Hair follicular keratinocyte (primary cell): ENCODE results near the gene EIF4B. TPM values are rescaled to one million over a fixed set of nuclear protein-coding genes. Genes with fewer than 3 reads are reported as not detected.

Source experiments
- total RNA-seq: library from RNA; depleted of rRNA; stranded (reverse); fragments of >200 nt; gene quantifications from 2 replicates; pipeline ENCODE4 v1.2.3, GENCODE V29; 2015

The EIF4B gene, protein sequence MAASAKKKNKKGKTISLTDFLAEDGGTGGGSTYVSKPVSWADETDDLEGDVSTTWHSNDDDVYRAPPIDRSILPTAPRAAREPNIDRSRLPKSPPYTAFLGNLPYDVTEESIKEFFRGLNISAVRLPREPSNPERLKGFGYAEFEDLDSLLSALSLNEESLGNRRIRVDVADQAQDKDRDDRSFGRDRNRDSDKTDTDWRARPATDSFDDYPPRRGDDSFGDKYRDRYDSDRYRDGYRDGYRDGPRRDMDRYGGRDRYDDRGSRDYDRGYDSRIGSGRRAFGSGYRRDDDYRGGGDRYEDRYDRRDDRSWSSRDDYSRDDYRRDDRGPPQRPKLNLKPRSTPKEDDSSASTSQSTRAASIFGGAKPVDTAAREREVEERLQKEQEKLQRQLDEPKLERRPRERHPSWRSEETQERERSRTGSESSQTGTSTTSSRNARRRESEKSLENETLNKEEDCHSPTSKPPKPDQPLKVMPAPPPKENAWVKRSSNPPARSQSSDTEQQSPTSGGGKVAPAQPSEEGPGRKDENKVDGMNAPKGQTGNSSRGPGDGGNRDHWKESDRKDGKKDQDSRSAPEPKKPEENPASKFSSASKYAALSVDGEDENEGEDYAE
- total RNA-seq: 424 and 580 TPM in 2 replicates

GRCh38 chr12:53005986-53006809 lies at the start of gene EIF4B:
Gene EIF4B, plus strand, starts transcription at chr12:53006456. Its CDS starts 28 bp downstream, at chr12:53006484.

GRCh38 chr12:53049571-53050318 lies 43.5 kb downstream of the EIF4B start, which contains the start of gene TNS2:
Gene TNS2, plus strand, starts transcription at chr12:53050065. Its CDS starts 121 bp downstream, at chr12:53050186.

DNA sequence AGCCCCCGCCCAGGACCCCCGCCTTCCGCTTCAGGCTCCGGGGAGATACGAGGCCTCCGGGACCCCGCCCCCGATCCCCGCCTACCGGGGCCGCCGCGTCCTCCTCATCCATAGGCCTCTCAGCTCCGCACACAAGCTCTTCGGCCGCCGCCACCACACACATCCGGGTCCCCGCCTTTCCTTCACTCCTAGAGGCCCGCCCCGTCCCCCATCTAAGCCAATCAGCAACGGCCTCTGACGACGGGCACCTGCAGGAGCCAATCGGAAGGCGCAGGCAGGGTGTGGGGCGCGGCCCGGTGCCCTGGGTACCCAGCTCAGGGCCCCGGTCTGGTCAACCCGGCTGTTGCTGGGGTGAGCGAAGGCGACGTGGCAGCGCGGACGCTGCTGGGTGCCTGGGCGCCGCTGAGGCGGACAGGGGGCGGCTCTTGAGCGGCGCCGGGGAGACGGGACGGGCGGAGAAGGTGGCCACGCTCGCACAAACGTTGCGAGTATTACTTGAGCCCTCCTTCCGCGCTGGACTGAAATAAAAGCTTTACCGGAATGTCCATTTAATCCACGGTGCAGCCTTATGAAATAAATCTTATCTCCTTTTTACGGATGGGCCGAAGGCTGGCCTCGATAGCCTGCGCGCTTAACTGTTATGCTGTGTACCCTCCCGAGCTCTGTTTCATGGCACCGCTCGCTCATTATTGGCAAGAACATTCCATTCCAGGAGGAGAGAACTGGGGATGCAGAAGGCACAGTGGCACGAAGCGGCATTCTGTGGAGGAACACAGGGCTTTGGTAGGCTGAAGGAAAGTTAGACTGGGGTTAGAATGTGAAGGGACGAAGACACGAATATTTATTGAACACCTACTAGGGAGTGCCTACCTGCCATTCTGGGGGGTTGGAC lies 73.2 kb downstream of the EIF4B start, which contains the start of gene SPRYD3:
Gene SPRYD3, minus strand, starts transcription at position 165 of the 892 bp plus-strand sequence. Its CDS starts 57 bp downstream, at position 108.

Other genes with a start within 250 kb of the EIF4B start
- not detected in 2 replicates for gene KRT76, start 229.1 kb upstream of the EIF4B start, total RNA-seq
- gene KRT3, start 210.3 kb upstream of the EIF4B start, total RNA-seq: not detected in 2 replicates
- not detected in 2 replicates for gene KRT4, start 192.3 kb upstream of the EIF4B start, total RNA-seq
- not detected in 2 replicates for gene KRT79, start 172.1 kb upstream of the EIF4B start, total RNA-seq
- gene KRT78, start 157.5 kb upstream of the EIF4B start, total RNA-seq: 0.04 and 0.16 TPM in 2 replicates
- gene KRT8, start 101.4 kb upstream of the EIF4B start, total RNA-seq: 61.1 and 107 TPM in 2 replicates
- 427 and 525 TPM in 2 replicates for gene KRT18, start 57.3 kb upstream of the EIF4B start, total RNA-seq
- gene TNS2, start 43.6 kb downstream of the EIF4B start, total RNA-seq: 3.0 and 3.9 TPM in 2 replicates
- 40.6 and 40.7 TPM in 2 replicates for gene SPRYD3, start 72.9 kb downstream of the EIF4B start, total RNA-seq
- gene IGFBP6, start 91.2 kb downstream of the EIF4B start, total RNA-seq: 93.5 and 128 TPM in 2 replicates
- not detected in 2 replicates for gene SOAT2, start 97.0 kb downstream of the EIF4B start, total RNA-seq
- 3.8 and 8.4 TPM in 2 replicates for gene ZNF740, start 174.3 kb downstream of the EIF4B start, total RNA-seq
- gene CSAD, start 174.5 kb downstream of the EIF4B start, total RNA-seq: 1.4 and 4.5 TPM in 2 replicates
- 0.04 and 1.6 TPM in 2 replicates for gene ITGB7, start 200.8 kb downstream of the EIF4B start, total RNA-seq
- 32.6 and 46.6 TPM in 2 replicates for gene RARG, start 225.8 kb downstream of the EIF4B start, total RNA-seq